A204.1 (cell line): ENCODE data around the gene ZNF500.

ENCODE experiments used
- FAIRE-seq: peaks from 2 replicates; lab custom pipeline; 2012; peaks lifted over from hg19 to GRCh38; lab: Jason Lieb, UNC

Gene ZNF500

GRCh38 chr16:4766875-4767628 lies at the start of gene ZNF500:
TSS of gene ZNF500 (minus strand) at chr16:4767162. CDS start at chr16:4765978, 1,184 bp downstream.
- peak; percentile 89 for FAIRE-seq

GRCh38 chr16:4814542-4815173 lies 47.7 kb upstream of the ZNF500 start:
- no peak for FAIRE-seq

GRCh38 chr16:4814046-4814445 lies 47.1 kb upstream of the ZNF500 start:
- FAIRE-seq, result no peak

- FAIRE-seq, result no peak
These were observed 46.5 kb upstream of the ZNF500 start for GRCh38 chr16:4813251-4814003.

GRCh38 chr16:4811773-4812172 lies 44.8 kb upstream of the ZNF500 start:
- no peak for FAIRE-seq

GRCh38 chr16:4811242-4811641 lies 44.3 kb upstream of the ZNF500 start:
- FAIRE-seq, result no peak

GRCh38 chr16:4806280-4806679 lies 39.3 kb upstream of the ZNF500 start:
- FAIRE-seq, result no peak

- no peak for FAIRE-seq
These were observed 38.3 kb upstream of the ZNF500 start for GRCh38 chr16:4805231-4805630.

GRCh38 chr16:4803898-4804762 lies 37.2 kb upstream of the ZNF500 start:
- FAIRE-seq, result no peak

GRCh38 chr16:4803401-4803844 lies 36.5 kb upstream of the ZNF500 start:
- no peak for FAIRE-seq

- no peak for FAIRE-seq
These were observed 35.8 kb upstream of the ZNF500 start for GRCh38 chr16:4802659-4803287.

GRCh38 chr16:4801962-4802658 lies 35.1 kb upstream of the ZNF500 start, which contains the start of gene ROGDI:
TSS of gene ROGDI (minus strand) at chr16:4802633. CDS start at chr16:4802571, 62 bp downstream.
- no peak for FAIRE-seq

GRCh38 chr16:4801051-4801961 lies 34.3 kb upstream of the ZNF500 start:
- no peak for FAIRE-seq

- FAIRE-seq, result no peak
These were observed 33.5 kb upstream of the ZNF500 start for GRCh38 chr16:4800290-4801041.

- no peak for FAIRE-seq
These were observed 32.4 kb upstream of the ZNF500 start for GRCh38 chr16:4799171-4799855.

- no peak for FAIRE-seq
These were observed 31.5 kb upstream of the ZNF500 start for GRCh38 chr16:4798456-4798855.

- no peak for FAIRE-seq
These were observed 30.9 kb upstream of the ZNF500 start for GRCh38 chr16:4797805-4798252.
